ENCODE results near the gene ARHGEF35. TPM values are rescaled to one million over a fixed set of nuclear protein-coding genes. Genes with fewer than 3 reads are reported as not detected.
A peak's percentile ranks its signal among the peaks of the same experiment; 100 is the strongest.
"Not testable (repeated sequence)": the region's sequence is repeated elsewhere in the genome, so short reads cannot be mapped to it uniquely, and the experiment has no call there.

ARHGEF35 gene
- 10 to 100 TPM in 2 of 3 donors, 1 to 10 TPM in 1; 4.3 to 31.8 (median 15.4) TPM for total RNA-seq

GRCh38 chr7:144195212-144195872 lies at the start of gene ARHGEF35:
Gene ARHGEF35, minus strand, starts transcription at chr7:144195833. Its CDS starts 7,450 bp downstream, at chr7:144188383.
- H3K4me1 ChIP-seq; H3K9me3 ChIP-seq; H3K36me3 ChIP-seq; intact Hi-C loops (cut with DNase I; ENCODE audit: low total_unique reads); H3K27me3 ChIP-seq; H3K27ac ChIP-seq; DNase-seq (ENCODE audit: low spot score in 2 of 2): not testable (repeated sequence)
- peak within 1 kb of the TSS in 1 of 3 donors; percentile 28 for H3K4me3 ChIP-seq

DNA sequence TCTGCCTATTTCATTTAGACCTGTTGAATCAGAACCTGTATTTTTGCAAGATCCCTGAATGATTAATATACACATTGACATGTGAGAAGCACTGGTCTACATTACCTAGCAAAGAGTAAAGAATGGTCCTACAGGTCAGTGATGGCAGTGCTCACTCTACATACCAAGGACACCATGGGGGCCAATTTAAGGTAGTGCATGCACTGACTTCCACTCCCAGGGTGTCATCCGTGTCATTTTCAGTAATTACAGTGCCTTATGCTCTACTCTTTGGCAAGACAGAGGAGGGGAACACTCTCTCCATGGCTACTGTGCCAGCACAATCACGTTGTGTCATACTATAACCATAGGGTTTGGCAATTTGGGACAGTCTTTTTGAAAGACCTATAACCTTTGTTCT lies 49.7 kb upstream of the ARHGEF35 start:
- intact Hi-C loops (cut with DNase I; ENCODE audit: low total_unique reads); H3K4me1 ChIP-seq; H3K27me3 ChIP-seq; H3K4me3 ChIP-seq; H3K9me3 ChIP-seq; H3K27ac ChIP-seq; DNase-seq (ENCODE audit: low spot score in 2 of 2); H3K36me3 ChIP-seq: not testable (repeated sequence)

- intact Hi-C loops (cut with DNase I; ENCODE audit: low total_unique reads); H3K4me3 ChIP-seq; H3K27ac ChIP-seq; H3K27me3 ChIP-seq; H3K9me3 ChIP-seq; DNase-seq (ENCODE audit: low spot score in 2 of 2); H3K4me1 ChIP-seq; H3K36me3 ChIP-seq: not testable (repeated sequence)
These were observed 43.7 kb upstream of the ARHGEF35 start, which contains the start of gene OR2A42 for GRCh38 chr7:144239365-144239764. Gene OR2A42, minus strand, starts transcription at chr7:144239605. Its CDS starts 6,762 bp downstream, at chr7:144232843.

DNA sequence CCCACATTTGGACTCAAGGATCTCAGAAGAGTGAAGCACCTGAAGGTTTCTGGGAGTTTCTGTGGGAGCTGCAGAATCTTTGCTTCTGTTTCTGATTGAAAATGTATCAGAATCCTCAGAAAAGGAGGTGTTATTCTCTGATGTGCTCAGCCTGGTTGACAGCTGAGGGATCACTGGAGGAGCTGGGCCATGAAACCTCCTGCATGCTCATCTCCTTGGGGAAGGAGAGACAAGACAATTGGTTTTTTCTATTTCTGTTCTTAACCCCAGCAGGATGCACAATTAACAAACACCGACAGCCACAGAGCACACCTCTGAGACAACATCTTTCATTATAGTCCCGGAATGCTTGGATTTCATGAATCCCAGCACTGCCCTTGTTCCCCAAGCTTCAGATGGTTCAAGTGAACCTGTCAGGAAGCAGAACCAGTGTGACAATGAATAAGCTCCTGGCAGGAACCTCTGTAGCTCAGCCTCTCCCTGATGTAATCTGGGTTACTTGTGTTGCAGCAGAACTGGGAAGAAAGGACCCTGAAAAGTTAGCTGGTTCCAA lies 43.0 kb upstream of the ARHGEF35 start:
- DNase-seq (ENCODE audit: low spot score in 2 of 2); intact Hi-C loops (cut with DNase I; ENCODE audit: low total_unique reads): not testable (repeated sequence)

GRCh38 chr7:144233039-144233438 lies 37.4 kb upstream of the ARHGEF35 start:
- intact Hi-C loops (cut with DNase I; ENCODE audit: low total_unique reads); H3K9me3 ChIP-seq; H3K27ac ChIP-seq; H3K27me3 ChIP-seq; H3K36me3 ChIP-seq; H3K4me1 ChIP-seq; DNase-seq (ENCODE audit: low spot score in 2 of 2); H3K4me3 ChIP-seq: not testable (repeated sequence)

More for the DNA sequence above, 43.0 kb upstream of the ARHGEF35 start:
- not testable (repeated sequence) for H3K36me3 ChIP-seq, H3K27ac ChIP-seq, H3K4me3 ChIP-seq, H3K4me1 ChIP-seq, H3K27me3 ChIP-seq, H3K9me3 ChIP-seq

GRCh38 chr7:144231027-144231426 lies 35.4 kb upstream of the ARHGEF35 start:
- intact Hi-C loops (cut with DNase I; ENCODE audit: low total_unique reads); H3K36me3 ChIP-seq; H3K9me3 ChIP-seq; H3K4me1 ChIP-seq; H3K27ac ChIP-seq; H3K4me3 ChIP-seq; H3K27me3 ChIP-seq; DNase-seq (ENCODE audit: low spot score in 2 of 2): not testable (repeated sequence)

DNA sequence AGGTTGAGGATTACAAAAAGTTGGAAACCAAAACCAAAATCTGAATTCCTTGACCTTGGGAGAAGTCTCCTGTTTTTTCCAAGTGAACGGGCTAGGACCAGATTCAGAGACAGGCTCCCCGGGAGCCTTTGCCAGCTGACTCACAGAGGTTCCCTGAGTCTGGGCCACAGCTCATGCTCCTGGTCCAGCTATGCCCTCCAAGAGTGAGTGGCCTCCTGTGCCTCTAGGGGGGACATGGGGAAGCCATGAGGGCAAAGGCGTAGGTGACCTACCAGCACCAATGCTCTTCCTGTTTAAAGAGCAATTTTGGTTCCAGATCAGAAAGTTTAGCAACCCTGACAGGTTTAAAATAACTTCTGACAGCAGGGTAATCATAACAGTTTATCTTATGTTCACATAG lies 33.2 kb upstream of the ARHGEF35 start:
- H3K9me3 ChIP-seq; H3K27me3 ChIP-seq; H3K36me3 ChIP-seq; H3K4me1 ChIP-seq; intact Hi-C loops (cut with DNase I; ENCODE audit: low total_unique reads); H3K4me3 ChIP-seq; DNase-seq (ENCODE audit: low spot score in 2 of 2); H3K27ac ChIP-seq: not testable (repeated sequence)

DNA sequence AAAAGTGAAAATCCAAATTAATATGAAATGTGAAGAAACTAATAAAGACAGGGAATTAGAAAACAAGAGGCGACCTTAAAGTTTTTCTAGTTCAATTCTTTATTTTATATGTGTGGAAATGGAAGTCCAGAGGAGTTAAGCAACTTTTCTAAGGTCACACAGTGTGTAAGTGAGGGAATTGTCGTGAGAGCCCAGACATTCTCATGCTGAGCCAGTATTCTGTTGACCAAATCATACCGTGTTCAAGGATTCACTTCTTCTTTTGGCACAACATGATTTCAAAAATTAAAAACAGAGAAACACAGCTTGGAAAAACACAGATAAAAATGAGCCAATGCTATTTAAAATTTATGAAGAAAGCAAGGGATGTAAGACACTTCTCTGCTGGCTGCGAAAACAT lies 31.2 kb upstream of the ARHGEF35 start:
- H3K4me1 ChIP-seq; H3K27ac ChIP-seq; H3K27me3 ChIP-seq; H3K36me3 ChIP-seq; H3K9me3 ChIP-seq; intact Hi-C loops (cut with DNase I; ENCODE audit: low total_unique reads); H3K4me3 ChIP-seq; DNase-seq (ENCODE audit: low spot score in 2 of 2): not testable (repeated sequence)

- H3K36me3 ChIP-seq; H3K27me3 ChIP-seq; H3K27ac ChIP-seq; DNase-seq (ENCODE audit: low spot score in 2 of 2); intact Hi-C loops (cut with DNase I; ENCODE audit: low total_unique reads); H3K4me3 ChIP-seq; H3K9me3 ChIP-seq; H3K4me1 ChIP-seq: not testable (repeated sequence)
These were observed 28.0 kb upstream of the ARHGEF35 start for GRCh38 chr7:144223675-144224074.

GRCh38 chr7:144220531-144220930 lies 24.9 kb upstream of the ARHGEF35 start:
- H3K27ac ChIP-seq; H3K27me3 ChIP-seq; H3K4me1 ChIP-seq; H3K9me3 ChIP-seq; H3K4me3 ChIP-seq; DNase-seq (ENCODE audit: low spot score in 2 of 2); H3K36me3 ChIP-seq; intact Hi-C loops (cut with DNase I; ENCODE audit: low total_unique reads): not testable (repeated sequence)

GRCh38 chr7:144219149-144219548 lies 23.5 kb upstream of the ARHGEF35 start:
- H3K9me3 ChIP-seq; H3K4me1 ChIP-seq; H3K36me3 ChIP-seq; intact Hi-C loops (cut with DNase I; ENCODE audit: low total_unique reads); H3K27me3 ChIP-seq; H3K4me3 ChIP-seq; DNase-seq (ENCODE audit: low spot score in 2 of 2); H3K27ac ChIP-seq: not testable (repeated sequence)

DNA sequence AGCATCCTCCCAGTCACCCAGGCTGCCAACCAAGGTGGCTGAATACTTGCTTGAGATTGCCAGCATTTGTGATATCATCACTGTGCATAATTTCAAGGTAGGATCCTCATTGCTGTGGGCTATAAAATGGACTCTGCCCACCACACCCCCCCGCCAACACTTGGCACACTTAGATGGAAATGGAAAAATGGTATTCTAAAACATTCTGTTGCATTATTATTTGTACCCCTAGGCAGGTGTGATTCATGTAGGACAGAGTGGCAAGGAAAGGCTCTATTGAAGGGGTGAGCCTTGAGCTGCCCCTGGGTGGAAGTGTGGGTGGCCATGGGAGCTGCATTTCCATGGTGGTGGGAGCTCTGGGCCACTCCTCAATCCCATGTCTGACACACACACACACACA lies 22.9 kb upstream of the ARHGEF35 start:
- DNase-seq (ENCODE audit: low spot score in 2 of 2), result peak in 1 of 2 donors; percentile 88

GRCh38 chr7:144217200-144217599 lies 21.6 kb upstream of the ARHGEF35 start:
- H3K9me3 ChIP-seq; H3K4me3 ChIP-seq; DNase-seq (ENCODE audit: low spot score in 2 of 2); H3K4me1 ChIP-seq; H3K27me3 ChIP-seq; H3K36me3 ChIP-seq; intact Hi-C loops (cut with DNase I; ENCODE audit: low total_unique reads); H3K27ac ChIP-seq: not testable (repeated sequence)

More for the DNA sequence above, 22.9 kb upstream of the ARHGEF35 start:
- intact Hi-C loops (cut with DNase I; ENCODE audit: low total_unique reads); H3K27me3 ChIP-seq; H3K4me1 ChIP-seq; H3K27ac ChIP-seq; H3K36me3 ChIP-seq; H3K4me3 ChIP-seq; H3K9me3 ChIP-seq: not testable (repeated sequence)

DNA sequence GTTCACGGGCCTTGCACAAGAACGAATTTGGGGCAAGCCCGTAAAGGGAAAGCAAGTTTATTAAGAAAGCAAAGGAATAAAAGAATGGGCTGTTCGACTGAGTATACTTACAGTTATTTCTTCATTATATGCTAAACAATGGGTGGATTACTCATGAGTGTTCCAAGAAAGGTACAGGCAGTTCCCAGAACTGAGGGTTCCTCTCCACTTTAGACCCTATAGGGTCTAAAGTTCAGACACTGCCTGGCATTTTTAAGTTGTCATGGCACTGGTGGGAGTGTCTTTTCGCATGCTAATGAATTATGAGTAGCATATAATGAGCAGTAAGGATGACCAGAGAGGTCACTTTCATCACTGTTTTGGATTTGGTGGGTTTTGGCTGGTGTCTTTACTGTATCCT lies 9.7 kb upstream of the ARHGEF35 start:
- H3K27me3 ChIP-seq; DNase-seq (ENCODE audit: low spot score in 2 of 2); intact Hi-C loops (cut with DNase I; ENCODE audit: low total_unique reads); H3K4me1 ChIP-seq; H3K9me3 ChIP-seq; H3K36me3 ChIP-seq; H3K27ac ChIP-seq; H3K4me3 ChIP-seq: not testable (repeated sequence)
